Adipocyte (in vitro differentiated cells): Measurements from ENCODE around the gene FCF1.

Experiments used
- DNase-seq: peaks from one replicate; pipeline ENCODE4 v3.0.0-alpha.2; 2015; ENCODE audit warnings: low read depth
- H3K27me3 ChIP-seq: replicated peaks from 2 replicates; pipeline ENCODE4 v1.7.0; 2013; ENCODE audit warnings: mild to moderate bottlenecking, low read length, moderate library complexity; ENCODE audit not compliant: control insufficient read depth, insufficient read depth
- H3K36me3 ChIP-seq: 2 replicates; pipeline ENCODE4 v1.7.0; 2013; ENCODE audit warnings: low read length, mild to moderate bottlenecking, moderate library complexity; ENCODE audit not compliant: control insufficient read depth, insufficient read depth, severe bottlenecking
- H3K4me1 ChIP-seq: 2 replicates; pipeline ENCODE4 v1.7.0; 2013; ENCODE audit warnings: mild to moderate bottlenecking, low read length, moderate library complexity; ENCODE audit not compliant: control insufficient read depth, insufficient read depth
- H3K4me3 ChIP-seq: 2 replicates; pipeline ENCODE4 v1.7.0; 2013; ENCODE audit warnings: mild to moderate bottlenecking, low read length, moderate library complexity
- H3K9ac ChIP-seq: 2 replicates; pipeline ENCODE4 v1.7.0; 2013; ENCODE audit warnings: mild to moderate bottlenecking, low read length, moderate library complexity
- H3K9me3 ChIP-seq: 2 replicates; pipeline ENCODE4 v1.7.0; 2013; ENCODE audit warnings: mild to moderate bottlenecking, low read length, moderate library complexity; ENCODE audit not compliant: control insufficient read depth

Gene FCF1, protein sequence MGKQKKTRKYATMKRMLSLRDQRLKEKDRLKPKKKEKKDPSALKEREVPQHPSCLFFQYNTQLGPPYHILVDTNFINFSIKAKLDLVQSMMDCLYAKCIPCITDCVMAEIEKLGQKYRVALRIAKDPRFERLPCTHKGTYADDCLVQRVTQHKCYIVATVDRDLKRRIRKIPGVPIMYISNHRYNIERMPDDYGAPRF

DNA sequence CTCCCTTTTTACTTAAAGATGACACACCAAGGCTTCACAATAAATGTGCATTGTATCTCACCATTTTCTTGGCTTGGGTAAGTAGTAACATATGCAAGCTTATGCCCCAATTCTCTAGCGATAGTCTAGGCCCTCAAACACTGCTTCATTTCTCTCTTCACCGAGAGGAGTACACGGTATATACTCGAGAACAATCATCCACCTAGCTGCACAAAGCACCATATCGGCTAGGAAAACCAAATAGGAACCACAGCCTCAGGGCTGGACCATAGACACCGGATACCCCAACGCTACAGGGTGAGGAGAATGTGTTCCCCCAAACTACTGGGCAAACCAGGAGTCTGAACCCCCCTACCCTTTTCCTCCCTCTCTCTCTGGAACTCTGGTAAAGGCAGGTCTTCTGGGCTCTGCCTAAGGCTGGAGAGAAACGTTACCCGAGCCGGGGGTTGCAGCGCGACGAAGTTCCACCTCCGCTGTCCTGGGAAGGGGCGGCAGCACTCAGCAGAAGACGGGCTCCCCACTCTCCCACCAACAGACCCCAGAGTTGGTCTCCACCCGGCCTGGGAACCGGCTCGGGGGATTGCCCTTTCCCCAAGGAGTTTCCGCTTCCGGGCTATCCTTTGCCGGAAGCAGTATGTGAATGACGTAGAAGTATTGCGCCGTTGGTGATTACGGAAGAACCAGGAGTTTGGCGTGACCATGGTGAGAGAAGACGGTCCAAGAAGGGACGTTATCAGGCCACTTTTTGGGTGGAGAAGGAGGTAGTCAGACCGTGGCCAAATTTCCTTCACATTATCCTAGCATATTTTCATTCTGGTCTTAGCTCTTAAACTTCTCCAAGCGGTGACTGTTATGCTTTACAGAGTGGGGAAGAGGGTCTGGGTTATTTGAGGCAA is at the start of gene FCF1, which contains the start of gene AREL1:
FCF1 (plus strand) TSS at position 646 of the 896 bp plus-strand sequence; CDS start at position 700, 54 bp downstream.
AREL1 (minus strand) TSS at position 582 of the 896 bp plus-strand sequence. CDS start 27,465 bp downstream, outside the sequence.
- H3K4me3 ChIP-seq = peak within 1 kb of the TSS; percentile 99
- peaks cover 23% of the 10 kb centered on the region for H3K4me1 ChIP-seq
- no peaks in the 10 kb centered on the region for H3K27me3 ChIP-seq
- peak; percentile 98 for DNase-seq
- peak within 1 kb of the TSS; percentile 94 for H3K9ac ChIP-seq
- no peaks in the 10 kb centered on the region for H3K9me3 ChIP-seq
- H3K36me3 ChIP-seq = peaks cover 28% of the 10 kb centered on the region

DNA sequence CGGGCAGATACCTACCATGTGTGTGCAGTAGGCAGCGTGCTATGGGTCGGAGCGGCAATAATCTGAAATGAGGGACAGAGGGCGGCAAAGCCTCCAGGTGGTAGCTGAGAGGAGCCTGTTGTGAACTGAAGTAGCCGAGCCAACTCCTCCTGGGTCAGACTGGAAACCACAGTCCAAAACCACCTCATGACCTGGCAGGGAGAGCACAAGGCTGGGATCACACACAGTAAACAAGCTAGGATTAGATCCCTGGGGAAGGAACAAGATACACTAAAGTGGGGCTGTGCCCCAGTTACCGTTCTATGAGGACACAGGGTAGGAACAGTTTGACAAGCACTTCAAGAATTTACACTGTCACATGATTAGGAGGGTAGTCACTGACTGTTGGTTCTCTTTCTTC is 49.1 kb upstream of the FCF1 start:
- no peak for DNase-seq
- Histone ChIP-seq H3K9ac (peak overlapping the region; percentile 43), H3K36me3 (peaks cover 44% of the 10 kb centered on the region), H3K9me3 (no peaks in the 10 kb centered on the region), H3K27me3 (no peaks in the 10 kb centered on the region), H3K4me1 (peaks cover 63% of the 10 kb centered on the region), H3K4me3 (no peak overlapping the region)

DNA sequence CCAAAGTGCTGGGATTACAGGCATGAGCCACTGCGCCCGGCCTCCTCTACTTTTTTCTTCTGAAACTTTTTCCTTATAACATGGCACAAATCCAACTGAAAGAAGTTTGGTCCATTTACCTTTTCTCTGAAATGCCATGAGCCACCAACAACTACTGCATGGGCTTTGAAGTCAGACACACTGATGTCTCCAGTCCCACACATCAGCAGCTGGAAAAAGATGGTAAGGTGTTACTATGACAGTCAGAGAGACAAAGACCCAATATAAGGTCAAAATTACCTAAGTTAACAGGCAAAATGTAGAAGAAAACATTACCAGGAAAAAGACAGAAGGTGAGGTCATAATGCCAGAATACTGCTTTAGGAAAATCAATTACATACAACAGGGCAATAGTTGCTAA is 48.2 kb upstream of the FCF1 start:
- DNase-seq = no peak
- H3K9ac ChIP-seq = no peak overlapping the region
- no peaks in the 10 kb centered on the region for H3K9me3 ChIP-seq
- peaks cover 53% of the 10 kb centered on the region for H3K36me3 ChIP-seq
- H3K27me3 ChIP-seq = no peaks in the 10 kb centered on the region
- peaks cover 54% of the 10 kb centered on the region for H3K4me1 ChIP-seq
- H3K4me3 ChIP-seq = no peak overlapping the region

DNA sequence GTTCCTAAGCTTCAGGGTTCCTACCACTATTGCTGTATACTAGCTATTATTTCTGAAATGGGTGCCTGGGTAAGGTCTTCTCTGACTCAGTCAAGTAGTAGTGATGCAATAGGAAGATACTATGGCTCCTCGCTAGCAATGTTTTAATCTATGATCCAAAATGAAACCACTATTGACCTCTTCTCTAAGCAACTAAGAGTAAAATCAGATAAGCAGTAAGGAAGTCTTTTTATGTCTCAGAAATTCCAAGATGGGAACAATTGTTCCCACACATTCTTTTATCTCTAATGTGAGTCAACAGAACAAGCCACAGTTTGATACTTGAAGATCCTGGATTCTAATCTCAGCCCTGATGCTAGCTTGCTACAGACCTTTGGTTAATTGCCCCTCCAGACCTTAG is 45.2 kb upstream of the FCF1 start:
- Histone ChIP-seq H3K36me3 (peaks cover 76% of the 10 kb centered on the region), H3K9ac (no peak overlapping the region), H3K4me3 (no peak overlapping the region), H3K9me3 (no peaks in the 10 kb centered on the region), H3K4me1 (peaks cover 40% of the 10 kb centered on the region), H3K27me3 (no peaks in the 10 kb centered on the region)
- peak; percentile 29 for DNase-seq

DNA sequence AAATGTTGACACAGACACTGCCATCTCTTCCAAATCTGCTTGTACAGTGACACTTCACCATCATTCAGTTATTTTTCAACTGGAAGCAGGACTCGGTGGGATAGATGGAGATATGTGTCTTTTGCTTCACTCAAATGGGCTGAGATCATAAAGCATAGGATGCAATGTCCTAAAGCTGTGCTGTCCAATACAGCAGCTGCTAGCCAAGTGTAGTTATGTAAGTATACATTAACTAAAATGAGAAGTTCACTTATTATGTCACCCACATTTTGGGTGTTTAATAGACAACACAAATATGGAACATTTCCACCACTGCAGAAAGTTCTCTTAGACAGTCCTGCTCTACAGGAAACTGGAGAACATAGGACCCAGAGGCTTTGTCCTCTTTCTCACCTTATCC is 43.7 kb upstream of the FCF1 start:
- no peaks in the 10 kb centered on the region for H3K27me3 ChIP-seq
- DNase-seq = no peak
- no peak overlapping the region for H3K4me3 ChIP-seq
- H3K4me1 ChIP-seq = peaks cover 25% of the 10 kb centered on the region
- H3K9me3 ChIP-seq = no peaks in the 10 kb centered on the region
- peaks cover 77% of the 10 kb centered on the region for H3K36me3 ChIP-seq
- H3K9ac ChIP-seq = no peak overlapping the region

DNA sequence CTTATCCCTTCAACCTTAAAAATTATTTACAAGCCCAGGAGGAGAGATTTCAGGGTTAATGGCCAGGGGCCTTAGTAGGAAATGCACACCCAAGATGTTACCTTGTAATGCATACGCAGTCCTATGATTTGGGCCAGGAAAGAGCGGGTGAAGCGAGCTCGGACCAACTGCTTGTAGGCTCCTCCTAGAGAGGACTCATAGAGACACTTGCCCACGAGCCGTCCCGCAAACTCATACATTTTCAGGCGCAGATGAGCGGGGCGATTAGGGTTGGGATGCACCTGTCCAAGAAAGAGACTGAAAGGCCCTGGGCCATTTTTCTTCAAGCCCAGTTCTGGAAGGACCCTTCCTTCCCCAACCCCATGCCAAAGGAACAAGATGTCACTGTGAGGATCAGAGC is 43.1 kb upstream of the FCF1 start:
- Histone ChIP-seq H3K4me3 (no peak overlapping the region), H3K36me3 (peaks cover 82% of the 10 kb centered on the region), H3K27me3 (no peaks in the 10 kb centered on the region), H3K4me1 (peaks cover 24% of the 10 kb centered on the region), H3K9ac (no peak overlapping the region), H3K9me3 (no peaks in the 10 kb centered on the region)
- DNase-seq = no peak

DNA sequence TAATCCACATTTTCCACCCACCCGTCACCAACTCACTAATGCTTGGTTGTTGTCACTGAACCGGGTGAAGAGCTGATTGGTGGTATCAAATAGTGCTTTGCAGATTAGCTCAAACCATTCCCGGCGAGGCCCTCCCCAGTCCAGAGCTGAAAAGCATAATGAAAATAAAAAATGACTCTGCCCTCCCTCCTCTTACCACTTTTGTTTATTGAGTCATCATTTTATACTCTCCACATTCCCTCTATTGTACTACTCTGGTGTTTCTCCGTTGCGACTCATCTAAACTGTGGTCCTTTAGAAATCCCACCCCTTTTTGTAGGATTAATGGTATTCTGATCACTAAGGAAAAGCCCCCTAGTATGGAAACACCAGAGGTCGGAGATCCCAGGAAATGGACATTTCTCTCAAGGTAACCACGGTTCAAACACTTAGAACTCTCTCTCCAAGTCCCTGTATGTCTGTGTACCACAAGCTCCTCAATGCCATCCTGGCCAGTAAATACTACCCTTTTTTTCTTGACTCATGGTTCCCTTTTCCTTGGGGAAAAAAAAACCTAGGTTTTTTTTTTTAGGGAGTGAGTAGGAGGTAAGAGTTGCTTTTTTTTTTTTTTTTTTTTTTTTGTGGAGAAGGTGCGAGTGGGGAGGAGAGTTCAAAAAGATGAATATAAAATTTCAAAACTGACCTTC is 42.1 kb upstream of the FCF1 start:
- Histone ChIP-seq H3K4me3 (no peak overlapping the region), H3K9ac (no peak overlapping the region), H3K27me3 (no peaks in the 10 kb centered on the region), H3K4me1 (peaks cover 28% of the 10 kb centered on the region), H3K36me3 (peaks cover 85% of the 10 kb centered on the region), H3K9me3 (no peaks in the 10 kb centered on the region)
- peak; percentile 60 for DNase-seq

DNA sequence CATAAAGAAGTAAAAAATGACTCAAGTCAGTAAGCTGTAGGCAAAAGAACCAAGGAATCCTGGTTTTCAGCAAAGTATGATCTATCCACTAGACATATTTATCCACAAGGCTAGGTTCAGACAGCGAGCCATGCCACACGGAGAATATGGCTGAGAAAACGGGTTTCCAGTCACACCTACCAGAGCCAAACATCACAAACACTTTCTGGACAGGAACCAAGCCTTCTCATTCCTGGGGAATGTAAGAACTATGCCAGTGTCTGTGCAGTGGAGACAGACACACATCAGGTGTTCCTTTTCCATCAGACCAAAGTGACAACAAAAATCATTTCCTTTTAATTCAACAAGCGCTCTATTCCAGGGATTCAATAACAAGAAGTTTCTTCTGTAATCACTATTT is 41.2 kb upstream of the FCF1 start:
- H3K9me3 ChIP-seq = no peaks in the 10 kb centered on the region
- H3K36me3 ChIP-seq = peaks cover 91% of the 10 kb centered on the region
- no peaks in the 10 kb centered on the region for H3K27me3 ChIP-seq
- peak overlapping the region; percentile 19 for H3K9ac ChIP-seq
- no peak overlapping the region for H3K4me3 ChIP-seq
- peaks cover 28% of the 10 kb centered on the region for H3K4me1 ChIP-seq
- peak; percentile 75 for DNase-seq

DNA sequence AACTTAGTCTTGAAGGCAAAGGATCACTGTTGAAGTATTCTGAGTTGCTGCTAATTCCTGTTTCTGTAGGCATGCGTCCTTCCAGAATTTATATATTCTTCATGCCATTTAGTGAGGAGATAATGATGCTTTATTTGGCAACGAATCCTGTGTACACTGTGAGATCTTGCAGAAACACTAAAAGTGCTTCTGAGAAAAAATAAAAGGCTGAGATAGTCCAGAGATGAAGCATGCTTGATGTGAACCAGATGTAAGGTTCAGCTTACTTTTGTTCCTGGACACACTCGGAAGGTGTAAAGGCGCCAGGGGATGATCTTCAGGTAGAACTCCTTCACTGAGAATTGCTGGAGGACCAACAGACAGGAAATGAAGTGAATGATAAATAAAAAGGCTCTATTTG is 39.2 kb upstream of the FCF1 start:
- Histone ChIP-seq H3K36me3 (peaks cover 73% of the 10 kb centered on the region), H3K4me1 (peaks cover 28% of the 10 kb centered on the region), H3K9me3 (no peaks in the 10 kb centered on the region), H3K9ac (no peak overlapping the region), H3K4me3 (no peak overlapping the region), H3K27me3 (no peaks in the 10 kb centered on the region)
- no peak for DNase-seq

DNA sequence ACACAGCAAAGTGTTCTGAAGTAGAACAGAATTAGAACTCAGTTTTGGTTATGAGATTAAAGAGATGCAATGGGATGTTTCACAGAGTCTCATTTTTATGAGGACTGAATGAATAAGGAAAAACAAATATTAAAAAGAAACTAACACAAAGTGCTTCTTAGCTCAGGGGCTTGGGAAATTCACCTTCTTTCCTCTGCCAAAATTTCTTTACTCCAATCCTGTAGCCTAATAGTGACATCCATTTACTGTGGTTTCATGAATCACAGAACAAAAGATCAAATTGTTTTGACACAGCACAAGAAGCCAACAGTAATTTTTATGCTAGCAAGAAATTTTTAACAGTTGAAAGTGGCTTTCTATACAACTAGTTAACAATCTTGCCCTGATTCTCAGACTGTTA is 37.7 kb upstream of the FCF1 start:
- Histone ChIP-seq H3K27me3 (no peaks in the 10 kb centered on the region), H3K9me3 (no peaks in the 10 kb centered on the region), H3K9ac (peak overlapping the region; percentile 38), H3K4me3 (no peak overlapping the region), H3K4me1 (peaks cover 28% of the 10 kb centered on the region), H3K36me3 (peaks cover 63% of the 10 kb centered on the region)
- DNase-seq = no peak
